ENCODE data around the gene NMNAT3.
"Not testable (repeated sequence)": the region's sequence is repeated elsewhere in the genome, so short reads cannot be mapped to it uniquely, and the experiment has no call there.

NMNAT3 gene

GRCh38 chr3:139634111-139634635 is 43.6 kb downstream of the NMNAT3 start:
- DNase-seq, result no peak

GRCh38 chr3:139633511-139633910 is 44.3 kb downstream of the NMNAT3 start:
- DNase-seq, result no peak

DNA sequence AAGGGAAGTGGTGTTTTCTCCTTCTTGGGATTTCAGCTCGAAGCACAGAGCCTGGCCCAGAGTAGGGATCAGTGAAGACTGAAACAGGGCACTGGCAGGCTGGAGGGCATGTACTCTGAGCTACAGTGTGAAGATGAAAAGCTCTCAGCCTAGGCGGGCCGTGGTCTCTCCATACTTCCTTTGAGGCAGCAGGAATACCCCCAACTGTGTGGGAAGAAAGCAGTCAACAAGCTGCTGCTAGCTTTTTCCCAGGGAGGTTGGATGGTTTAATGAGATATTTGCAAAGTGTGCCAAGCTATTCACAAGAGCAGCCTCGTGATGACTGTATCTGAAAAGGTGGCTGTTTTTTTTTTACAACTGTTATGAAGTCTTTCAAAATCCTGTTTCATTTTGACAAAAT is 47.2 kb downstream of the NMNAT3 start:
- no peak for DNase-seq

DNA sequence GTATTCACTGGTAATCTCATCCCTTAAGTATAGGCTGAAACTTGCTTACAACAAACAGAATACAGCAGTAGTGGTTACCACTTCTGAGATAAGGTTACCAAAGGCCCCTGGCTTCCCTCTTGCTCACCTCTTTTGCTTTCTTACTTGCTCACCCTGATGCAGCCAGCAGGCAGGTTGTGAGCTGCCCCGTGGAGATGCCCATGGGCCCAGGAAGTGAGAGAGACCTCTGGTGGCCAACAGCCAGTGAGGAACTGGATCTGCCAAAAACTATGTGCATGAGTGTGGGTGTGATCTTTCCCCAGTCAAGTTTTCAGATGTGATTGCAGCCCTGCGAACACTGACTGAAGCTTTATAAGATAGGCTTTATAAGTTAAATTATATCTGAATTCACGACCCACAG is 48.7 kb downstream of the NMNAT3 start:
- DNase-seq, result no peak

- no peak for DNase-seq
Measured at GRCh38 chr3:139627759-139628158, 50.0 kb downstream of the NMNAT3 start.

DNA sequence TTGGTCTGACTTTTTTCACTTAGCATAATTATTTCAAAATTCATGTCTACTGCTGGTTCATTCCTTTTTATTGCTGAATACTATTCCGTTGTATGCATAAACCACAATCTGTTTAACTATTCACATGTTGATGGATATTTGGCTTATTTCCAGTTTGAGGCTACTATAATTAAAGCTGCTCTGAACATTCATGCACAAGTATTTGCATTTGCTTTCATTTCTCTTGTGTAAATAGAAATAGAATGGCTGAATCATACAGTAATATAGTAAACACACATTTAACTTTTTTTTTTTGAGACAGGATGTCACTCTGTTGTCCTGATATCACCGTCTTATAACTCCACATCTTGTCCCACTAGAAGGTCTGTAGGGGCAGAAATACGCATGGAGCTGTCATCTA is 57.3 kb downstream of the NMNAT3 start:
- DNase-seq, result no peak

DNA sequence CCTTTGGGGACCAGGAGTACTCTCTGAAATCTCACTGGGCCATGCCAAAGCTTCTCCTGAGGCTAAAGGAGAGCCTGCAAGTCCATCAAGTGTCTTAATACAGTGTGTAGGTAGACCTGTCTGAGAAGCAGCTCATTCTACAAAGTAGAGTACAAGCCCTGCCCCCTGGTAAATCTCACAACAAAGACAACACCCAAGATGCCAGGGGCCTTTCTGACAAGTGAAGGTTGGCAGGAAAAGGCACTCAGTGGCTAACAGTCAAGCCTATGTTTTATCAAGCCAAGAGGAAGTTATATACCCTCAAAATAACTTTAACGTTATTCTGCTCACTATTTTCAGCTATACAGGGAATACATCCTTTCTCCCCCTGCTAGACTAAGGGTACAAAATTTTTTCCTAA is 58.3 kb downstream of the NMNAT3 start:
- DNase-seq, result no peak

GRCh38 chr3:139617672-139618268 is 60.0 kb downstream of the NMNAT3 start:
- no peak for DNase-seq

DNA sequence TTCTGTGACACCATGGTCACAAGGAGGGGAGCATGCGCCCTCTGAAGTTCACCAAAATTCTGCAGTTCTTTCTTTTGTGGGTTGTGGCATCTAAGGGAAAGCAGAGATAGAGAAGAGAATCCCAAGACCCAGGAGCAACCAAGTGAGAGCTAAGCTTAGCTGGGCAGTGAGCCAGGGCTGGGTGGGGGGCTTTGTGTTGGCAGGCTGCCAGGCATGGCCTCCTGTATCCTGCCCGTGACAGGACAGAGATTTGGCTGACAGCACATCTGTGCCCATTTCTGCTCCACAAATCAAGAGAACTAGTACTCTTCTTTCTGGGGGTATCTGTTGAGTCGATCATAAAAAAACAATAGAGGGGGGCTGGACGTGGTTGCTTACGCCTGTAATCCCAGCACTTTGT is 66.2 kb downstream of the NMNAT3 start:
- no peak for DNase-seq

GRCh38 chr3:139610886-139611285 is 66.9 kb downstream of the NMNAT3 start:
- DNase-seq, result no peak

DNA sequence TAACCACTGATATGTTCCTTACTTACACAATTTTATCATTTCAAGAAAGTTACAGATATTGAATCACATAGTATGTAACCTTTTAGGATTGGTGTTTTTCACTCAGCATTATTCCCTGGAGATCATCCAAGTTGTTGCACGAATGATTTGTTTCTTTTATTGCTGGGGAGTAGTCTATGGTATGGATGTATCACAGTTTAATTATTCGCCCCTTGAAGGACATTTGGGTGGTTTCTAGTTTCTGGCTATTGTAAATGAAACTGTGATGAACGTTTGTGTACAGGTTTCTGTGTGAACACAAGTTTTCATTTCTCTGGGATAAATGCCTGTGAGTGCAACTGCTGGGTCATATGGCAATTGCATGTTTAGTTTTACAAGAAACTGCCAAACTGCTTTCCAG is 68.8 kb downstream of the NMNAT3 start:
- no peak for DNase-seq

DNA sequence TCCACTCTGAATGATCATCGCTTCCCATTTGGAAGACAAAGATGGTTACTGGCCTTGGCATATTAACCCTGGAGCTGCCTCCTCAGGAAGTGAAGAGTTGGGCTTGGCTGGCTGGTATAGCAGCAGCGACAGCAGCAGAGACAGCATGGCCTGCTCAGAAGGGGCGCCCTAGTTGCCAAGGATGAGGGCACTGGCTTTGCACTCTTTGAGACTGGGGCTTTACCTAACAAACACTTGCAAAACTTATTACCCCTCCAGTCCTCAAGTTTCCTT is 69.7 kb downstream of the NMNAT3 start:
- DNase-seq, result no peak

DNA sequence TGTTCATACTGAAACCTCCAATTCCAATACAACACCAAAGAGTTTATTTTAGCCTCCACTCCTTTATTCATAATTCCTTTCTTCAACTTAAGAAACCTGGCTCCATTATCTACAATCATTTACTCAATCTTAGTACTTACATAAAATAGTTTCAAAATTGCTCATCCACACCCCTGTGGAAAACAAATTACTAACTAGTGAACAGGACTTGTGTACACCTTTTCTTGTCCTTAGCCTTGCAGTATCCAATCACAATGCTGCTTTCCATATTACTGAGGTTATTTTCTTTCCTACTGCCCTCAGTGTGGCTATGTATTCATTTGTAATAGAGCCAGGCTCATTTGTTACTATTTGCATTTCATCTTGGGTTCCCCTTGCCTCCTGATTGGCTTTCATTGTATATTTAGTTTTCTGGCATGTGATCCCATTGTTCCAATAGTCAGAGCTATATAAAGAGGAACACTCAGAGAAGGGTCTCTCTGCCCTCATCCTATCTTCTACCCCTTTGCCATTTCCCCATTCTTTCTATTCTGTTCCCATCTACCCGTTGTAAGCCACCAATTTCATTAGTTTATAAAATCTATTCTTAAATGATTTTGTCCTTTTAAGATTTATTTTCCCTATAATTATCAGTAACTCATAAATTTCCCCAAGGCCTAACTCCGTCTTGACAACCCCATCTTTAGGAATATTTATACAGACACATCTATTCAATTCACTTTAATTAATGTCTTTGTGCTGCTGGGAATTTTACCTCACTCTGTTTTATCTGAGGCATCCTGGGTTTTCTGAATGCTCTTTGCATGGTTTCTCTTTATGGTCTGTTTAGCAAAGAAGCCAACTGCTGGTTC is 70.3 kb downstream of the NMNAT3 start:
- no peak for DNase-seq

- no peak for DNase-seq
Measured at GRCh38 chr3:139602003-139602402, 75.8 kb downstream of the NMNAT3 start.

DNA sequence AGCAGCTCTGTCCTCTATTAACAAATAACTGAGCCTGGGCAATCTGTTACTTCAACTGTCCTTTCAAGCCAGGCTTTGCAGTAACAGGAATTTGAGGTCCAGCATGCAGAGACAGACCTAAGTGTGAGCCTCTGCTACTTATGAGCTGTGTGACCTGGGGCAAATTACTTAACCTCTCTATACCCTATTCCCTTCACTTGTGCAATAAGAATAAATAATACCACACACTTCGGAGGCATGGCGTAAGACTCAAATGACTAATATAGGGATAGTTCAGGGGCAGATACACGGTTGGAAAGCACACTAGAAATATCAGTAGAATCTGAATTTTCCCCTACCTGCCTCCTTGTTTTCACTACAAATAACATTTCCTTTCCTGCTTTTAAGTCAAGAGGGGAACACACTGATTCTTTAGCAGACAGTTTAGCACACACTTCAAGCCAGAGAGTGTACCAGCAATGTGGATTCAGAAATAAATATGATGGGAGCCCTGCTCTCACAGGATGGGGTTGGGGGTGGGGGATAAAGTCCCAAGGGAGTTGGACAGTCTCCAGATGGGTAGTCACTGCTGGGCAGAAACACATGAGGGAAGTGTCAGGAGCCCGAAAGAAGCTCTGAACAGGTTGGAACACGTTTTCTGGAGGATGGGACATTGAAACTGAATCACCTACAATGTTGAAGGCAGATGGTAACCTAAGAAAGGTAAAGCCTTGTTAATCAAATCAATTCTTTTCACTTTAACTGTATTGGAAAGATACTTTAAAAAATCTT is 76.4 kb downstream of the NMNAT3 start:
- DNase-seq, result no peak

- DNase-seq, result no peak
Measured at GRCh38 chr3:139597947-139598346, 79.8 kb downstream of the NMNAT3 start.

DNA sequence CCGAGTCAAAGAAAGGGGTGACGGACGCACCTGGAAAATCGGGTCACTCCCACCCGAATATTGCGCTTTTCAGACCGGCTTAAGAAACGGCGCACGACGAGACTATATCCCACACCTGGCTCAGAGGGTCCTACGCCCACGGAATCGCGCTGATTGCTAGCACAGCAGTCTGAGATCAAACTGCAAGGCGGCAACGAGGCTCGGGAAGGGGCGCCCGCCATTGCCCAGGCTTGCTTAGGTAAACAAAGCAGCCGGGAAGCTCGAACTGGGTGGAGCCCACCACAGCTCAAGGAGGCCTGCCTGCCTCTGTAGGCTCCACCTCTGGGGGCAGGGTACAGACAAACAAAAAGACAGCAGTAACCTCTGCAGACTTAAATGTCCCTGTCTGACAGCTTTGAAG is 86.6 kb downstream of the NMNAT3 start:
- not testable (repeated sequence) for DNase-seq

DNA sequence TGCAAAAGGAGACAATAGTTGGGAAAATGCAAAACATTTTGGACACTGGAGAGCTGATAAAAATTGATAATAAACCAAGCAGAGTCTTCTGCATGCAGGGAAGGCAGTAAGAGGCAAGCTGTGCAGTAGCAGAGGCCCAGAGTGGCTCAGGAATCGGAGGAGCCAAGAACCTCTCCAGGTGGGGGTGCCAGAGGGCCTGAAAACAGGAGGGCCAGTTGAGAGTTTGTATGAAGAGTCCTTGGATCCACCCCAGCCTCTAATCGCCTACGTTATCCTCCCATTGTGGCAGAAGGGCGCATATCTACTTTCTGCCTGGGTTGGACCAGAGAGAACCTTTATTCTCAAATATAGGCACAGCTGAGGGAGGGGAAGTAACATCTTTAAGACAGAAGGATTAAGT is 89.3 kb downstream of the NMNAT3 start:
- no peak for DNase-seq

DNA sequence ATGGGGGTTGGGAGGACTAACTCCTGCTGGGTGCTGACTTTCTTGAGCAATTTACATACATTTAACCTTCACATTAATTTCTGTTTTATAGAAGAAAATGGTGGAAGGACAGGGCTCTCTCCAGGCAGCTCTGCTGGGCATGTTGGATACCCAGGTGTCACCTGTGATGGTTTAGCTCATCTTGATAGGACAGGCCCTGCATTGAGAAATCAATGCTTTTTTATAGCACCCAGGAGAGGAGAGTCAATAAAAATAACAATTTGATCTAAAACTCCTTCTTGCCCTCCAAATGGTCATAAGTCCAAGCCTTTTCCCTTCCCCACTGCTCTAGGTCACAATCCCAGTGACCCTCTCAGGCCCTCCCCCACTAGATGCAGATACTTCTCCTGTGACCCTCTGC is 90.0 kb downstream of the NMNAT3 start:
- DNase-seq, result no peak

GRCh38 chr3:139586420-139587017 is 91.3 kb downstream of the NMNAT3 start:
- no peak for DNase-seq

- no peak for DNase-seq
Measured at GRCh38 chr3:139585820-139586219, 92.0 kb downstream of the NMNAT3 start.

- not testable (repeated sequence) for DNase-seq
Measured at GRCh38 chr3:139583651-139584050, 94.1 kb downstream of the NMNAT3 start.

DNA sequence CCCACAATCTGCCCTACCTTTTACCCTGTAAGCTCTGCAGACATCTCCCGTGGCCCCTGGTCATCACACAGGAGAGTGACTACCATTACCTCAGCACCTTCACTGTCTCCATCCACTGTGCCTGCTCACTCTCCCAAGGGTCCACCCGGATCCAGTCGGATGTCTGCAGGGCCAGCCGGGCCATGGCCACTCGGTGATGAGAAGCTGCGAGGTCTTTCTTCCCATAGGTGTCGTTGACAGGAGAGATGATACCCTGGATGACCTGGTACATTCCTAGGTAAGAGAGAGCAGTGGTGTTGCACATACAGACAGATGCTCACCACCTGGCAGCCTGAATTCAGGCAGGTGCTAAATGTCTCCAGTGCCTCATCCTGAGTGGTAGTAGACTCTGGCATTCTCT is 99.0 kb downstream of the NMNAT3 start:
- no peak for DNase-seq
